ENCODE data around the gene E2F4.

- TF ChIP-seq CTCF (IDR thresholded peaks at IDR 0.05; ENCODE audit: low read depth, low read length): no peak
- TF ChIP-seq EZH2phosphoT487 (IDR thresholded peaks at IDR 0.05; ENCODE audit: low read depth): no peak
These were observed 40.4 kb upstream of the E2F4 start for GRCh38 chr16:67151431-67152097.
